NT2/D1 (cell line): ENCODE results near the gene POLD1.

ENCODE experiments used
- YY1 ChIP-seq: IDR thresholded peaks from 2 replicates; pipeline ENCODE4 v1.6.1; 2011; ENCODE audit not compliant: insufficient read length, insufficient read depth
- ZNF274 ChIP-seq: IDR thresholded peaks from 2 replicates; pipeline ENCODE4 v1.6.1; 2011; ENCODE audit warnings: mild to moderate bottlenecking, low read depth, low read length

DNA sequence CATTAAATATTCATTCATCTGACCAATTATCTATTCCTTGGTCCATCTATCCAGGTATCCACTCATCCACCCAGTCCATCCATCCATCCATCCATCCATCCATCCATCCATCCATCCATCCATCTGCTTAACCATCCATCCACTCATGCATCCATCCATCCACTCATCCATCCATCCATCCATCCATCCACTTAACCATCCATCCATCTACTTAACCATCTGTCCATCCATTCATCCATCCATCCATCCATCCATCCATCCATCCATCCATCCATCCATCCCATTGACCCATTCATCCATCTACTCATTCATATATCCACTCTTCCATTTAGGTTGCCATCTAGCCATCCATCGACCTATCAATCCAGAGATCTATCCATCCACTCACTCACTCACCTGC is 59.9 kb downstream of the POLD1 start:
- TF ChIP-seq ZNF274 = no peak
- TF ChIP-seq YY1 = no peak
